HG03469 (cell line): ENCODE results near the gene CORO2B.

Experiments
- ATAC-seq: cut with Tn5 transposase; IDR thresholded peaks from one replicate; pipeline ENCODE4 v1.9.1; 2021; ENCODE audit warnings: mild to moderate bottlenecking, moderate library complexity, moderate number of reproducible peaks; ENCODE audit not compliant: unreplicated experiment

Gene CORO2B

GRCh38 chr15:68695061-68695595 lies 116.3 kb downstream of the CORO2B start:
- no peak for ATAC-seq

- no peak for ATAC-seq
These were observed 117.9 kb downstream of the CORO2B start for GRCh38 chr15:68696414-68697363.

GRCh38 chr15:68697711-68698690 lies 119.2 kb downstream of the CORO2B start:
- no peak for ATAC-seq

GRCh38 chr15:68698708-68699107 lies 119.9 kb downstream of the CORO2B start:
- no peak for ATAC-seq

- no peak for ATAC-seq
These were observed 120.5 kb downstream of the CORO2B start for GRCh38 chr15:68699124-68699880.

- no peak for ATAC-seq
These were observed 121.2 kb downstream of the CORO2B start for GRCh38 chr15:68699881-68700454.

- ATAC-seq: no peak
These were observed 121.8 kb downstream of the CORO2B start for GRCh38 chr15:68700455-68701123.

GRCh38 chr15:68701886-68702285 lies 123.1 kb downstream of the CORO2B start:
- no peak for ATAC-seq

GRCh38 chr15:68704496-68705021 lies 125.8 kb downstream of the CORO2B start:
- no peak for ATAC-seq

GRCh38 chr15:68706256-68706655 lies 127.5 kb downstream of the CORO2B start:
- no peak for ATAC-seq

GRCh38 chr15:68706931-68707330 lies 128.1 kb downstream of the CORO2B start:
- ATAC-seq: no peak

GRCh38 chr15:68707386-68707785 lies 128.6 kb downstream of the CORO2B start:
- ATAC-seq: no peak

GRCh38 chr15:68709876-68710275 lies 131.1 kb downstream of the CORO2B start:
- ATAC-seq: no peak

GRCh38 chr15:68710536-68710935 lies 131.7 kb downstream of the CORO2B start:
- no peak for ATAC-seq

GRCh38 chr15:68711406-68711805 lies 132.6 kb downstream of the CORO2B start:
- ATAC-seq: no peak

- ATAC-seq: no peak
These were observed 134.1 kb downstream of the CORO2B start for GRCh38 chr15:68712886-68713285.

- no peak for ATAC-seq
These were observed 135.1 kb downstream of the CORO2B start for GRCh38 chr15:68713874-68714273.

- no peak for ATAC-seq
These were observed 136.3 kb downstream of the CORO2B start for GRCh38 chr15:68715111-68715510.

- ATAC-seq: no peak
These were observed 139.2 kb downstream of the CORO2B start for GRCh38 chr15:68717951-68718350.
